GM21619 (cell line): ENCODE results near the gene EEFSEC.

Experiments
- ATAC-seq: cut with Tn5 transposase; IDR thresholded peaks from one replicate; pipeline ENCODE4 v1.9.1; 2021; ENCODE audit not compliant: unreplicated experiment

The EEFSEC gene

GRCh38 chr3:128239304-128239703 is 86.0 kb downstream of the EEFSEC start:
- ATAC-seq: no peak

GRCh38 chr3:128240232-128240631 is 87.0 kb downstream of the EEFSEC start:
- no peak for ATAC-seq

GRCh38 chr3:128241741-128242140 is 88.5 kb downstream of the EEFSEC start:
- no peak for ATAC-seq

- no peak for ATAC-seq
Measured at GRCh38 chr3:128242818-128243601, 89.7 kb downstream of the EEFSEC start.

- no peak for ATAC-seq
Measured at GRCh38 chr3:128243602-128244504, 90.6 kb downstream of the EEFSEC start.

GRCh38 chr3:128245460-128245859 is 92.2 kb downstream of the EEFSEC start:
- ATAC-seq: no peak

GRCh38 chr3:128247666-128248409 is 94.6 kb downstream of the EEFSEC start:
- no peak for ATAC-seq

- no peak for ATAC-seq
Measured at GRCh38 chr3:128252083-128252482, 98.8 kb downstream of the EEFSEC start.

- no peak for ATAC-seq
Measured at GRCh38 chr3:128253150-128253549, 99.9 kb downstream of the EEFSEC start.

- no peak for ATAC-seq
Measured at GRCh38 chr3:128254066-128254590, 100.8 kb downstream of the EEFSEC start.

- no peak for ATAC-seq
Measured at GRCh38 chr3:128254967-128255366, 101.7 kb downstream of the EEFSEC start.

- ATAC-seq: no peak
Measured at GRCh38 chr3:128256131-128256530, 102.8 kb downstream of the EEFSEC start.

- ATAC-seq: no peak
Measured at GRCh38 chr3:128257632-128258031, 104.4 kb downstream of the EEFSEC start.

- no peak for ATAC-seq
Measured at GRCh38 chr3:128260275-128260674, 107.0 kb downstream of the EEFSEC start.

GRCh38 chr3:128262457-128262856 is 109.2 kb downstream of the EEFSEC start:
- no peak for ATAC-seq

GRCh38 chr3:128263118-128263517 is 109.8 kb downstream of the EEFSEC start:
- ATAC-seq: no peak

GRCh38 chr3:128263946-128264345 is 110.7 kb downstream of the EEFSEC start:
- no peak for ATAC-seq

- ATAC-seq: no peak
Measured at GRCh38 chr3:128266453-128266852, 113.2 kb downstream of the EEFSEC start.

- no peak for ATAC-seq
Measured at GRCh38 chr3:128267541-128267940, 114.3 kb downstream of the EEFSEC start.

- no peak for ATAC-seq
Measured at GRCh38 chr3:128269006-128269775, 115.9 kb downstream of the EEFSEC start.
